Fibroblast of lung (primary cell): Measurements from ENCODE around the gene AKT1S1. TPM values are rescaled to one million over a fixed set of nuclear protein-coding genes. Genes with fewer than 3 reads are reported as not detected.

ENCODE experiments used
- DNase-seq, 2 donors: peaks; one replicate each; pipeline versions ENCODE4 v3.0.0 to v3.0.0-alpha.2; 2010; ENCODE audit warnings: low read depth in 2 of 2
- H2AFZ ChIP-seq: 2 replicates; pipeline ENCODE4 v1.5.1; 2012; ENCODE audit warnings: low read length, control low read depth, inconsistent platforms
- H3K27ac ChIP-seq: 2 replicates; pipeline ENCODE4 v1.5.1; 2011; ENCODE audit warnings: low read length, control low read depth; ENCODE audit not compliant: insufficient read depth
- H3K27me3 ChIP-seq: 2 replicates; pipeline ENCODE4 v1.5.1; 2011; ENCODE audit warnings: mild to moderate bottlenecking, low read length; ENCODE audit not compliant: control insufficient read depth, insufficient read depth
- H3K36me3 ChIP-seq: 2 replicates; pipeline ENCODE4 v1.5.1; 2011; ENCODE audit warnings: low read length; ENCODE audit not compliant: control insufficient read depth, insufficient read depth
- H3K4me1 ChIP-seq: 2 replicates; pipeline ENCODE4 v1.5.1; 2011; ENCODE audit warnings: low read length; ENCODE audit not compliant: control insufficient read depth, insufficient read depth; ENCODE audit errors: extremely low read depth
- H3K4me2 ChIP-seq: 2 replicates; pipeline ENCODE4 v1.5.1; 2011; ENCODE audit warnings: low read length, control low read depth; ENCODE audit not compliant: insufficient read depth; ENCODE audit errors: extremely low read depth
- H3K4me3 ChIP-seq, 4 experiments: fragments of 200-600 bp in 1 of 4; sonication (generic) in 1 of 4; replicated peaks in 1 of 4; 2 replicates each; pipeline ENCODE4 v1.5.1; 2011 to 2016; ENCODE audit warnings: low read length in 4 of 4, low read depth in 3 of 4, mild to moderate bottlenecking in 3 of 4, control low read depth in 2 of 4, inconsistent platforms in 1 of 4, mixed read lengths in 1 of 4; ENCODE audit not compliant: insufficient read depth in 1 of 4; ENCODE audit errors: control extremely low read depth in 1 of 4
- H3K79me2 ChIP-seq: 2 replicates; pipeline ENCODE4 v1.5.1; 2012; ENCODE audit warnings: mild to moderate bottlenecking, low read length, inconsistent platforms; ENCODE audit not compliant: control insufficient read depth, insufficient read depth
- H3K9ac ChIP-seq: 2 replicates; pipeline ENCODE4 v1.5.1; 2011; ENCODE audit warnings: mild to moderate bottlenecking, low read length, control low read depth; ENCODE audit not compliant: insufficient read depth
- H3K9me3 ChIP-seq: 2 replicates; pipeline ENCODE4 v1.5.1; 2012; ENCODE audit warnings: low read depth, low read length; ENCODE audit not compliant: control insufficient read depth, insufficient read depth
- H4K20me1 ChIP-seq: 2 replicates; pipeline ENCODE4 v1.5.1; 2011; ENCODE audit warnings: low read length; ENCODE audit not compliant: control insufficient read depth, insufficient read depth; ENCODE audit errors: extremely low read depth
- CTCF ChIP-seq, 2 donors: IDR thresholded peaks in 1 of 2; conservative IDR thresholded peaks in 1 of 2; 1 replicate in 1 of 2; 2 replicates in 1 of 2; pipeline ENCODE4 v1.5.1; 2011 to 2012; ENCODE audit warnings: low read length in 2 of 2, control low read depth in 1 of 2, inconsistent platforms in 1 of 2, low read depth in 1 of 2, mild to moderate bottlenecking in 1 of 2
- EZH2 ChIP-seq: IDR thresholded peaks from 2 replicates; pipeline ENCODE4 v1.5.1; 2012; ENCODE audit warnings: low read length, control low read depth, mild to moderate bottlenecking; ENCODE audit errors: missing control alignments
- polyA plus RNA-seq, 2 donors: library from polyadenylated mRNA; depleted of rRNA in 1 of 2; stranded (reverse) in 1 of 2; unstranded in 1 of 2; fragments of >200 nt; gene quantifications; 2 replicates each; pipeline ENCODE4 v1.2.1, GENCODE V29; 2011 to 2012; ENCODE audit warnings: missing spikeins in 1 of 2
- total RNA-seq: library from RNA; depleted of rRNA; stranded (reverse); fragments of >200 nt; gene quantifications from 2 replicates; pipeline ENCODE4 v1.2.1, GENCODE V29; 2014

The AKT1S1 gene
- total and polyA plus RNA-seq, 2 donors (not counting 1 experiment from before 2014, with no cell fraction given): 12.2 to 37.4 TPM

DNA sequence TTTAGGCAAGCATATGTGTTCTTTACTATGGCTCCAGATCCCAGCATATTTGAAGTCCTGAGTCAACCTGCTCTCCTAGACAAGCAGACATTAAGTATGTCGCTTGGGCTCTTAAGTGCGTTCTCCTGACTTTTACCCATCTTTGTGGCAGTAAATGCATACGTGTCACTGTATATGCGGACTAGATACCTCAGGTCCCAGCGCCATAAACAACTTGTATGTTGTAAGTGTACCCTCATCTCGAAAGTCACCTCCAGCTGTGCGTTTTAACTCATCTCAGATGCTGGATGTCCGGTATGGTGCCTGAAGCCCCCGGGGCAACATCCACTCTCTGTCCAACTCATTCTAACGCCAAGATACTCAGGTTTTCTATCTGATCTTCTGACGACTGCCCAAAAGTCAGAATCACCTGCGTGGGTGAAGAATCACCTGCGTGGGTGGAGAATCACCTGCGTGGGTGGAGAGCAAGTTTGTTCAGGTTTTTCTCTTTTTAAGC is 24.5 kb downstream of the AKT1S1 start:
- Histone ChIP-seq H3K9ac (no peak overlapping the region), H4K20me1 (peaks cover 2% of the 10 kb centered on the region), H3K36me3 (peaks cover 15% of the 10 kb centered on the region), H3K4me3 (peak overlapping the region; percentile 60 to 94 (median 74)), H3K9me3 (no peaks in the 10 kb centered on the region), H3K27me3 (no peaks in the 10 kb centered on the region), H3K4me2 (peak overlapping the region; percentile 100), H3K27ac (no peak overlapping the region), H2AFZ (no peak overlapping the region), H3K4me1 (peaks cover 10% of the 10 kb centered on the region), H3K79me2 (peaks cover 25% of the 10 kb centered on the region)
- TF ChIP-seq EZH2 (no peak), CTCF (conservative IDR thresholded peaks at IDR 0.05 in 1 of 2, IDR thresholded peaks at IDR 0.05 in 1 of 2; ENCODE audit: low read depth in 1 of 2, low read length in 2 of 2) (no peak)
- no peak for DNase-seq

- peak in 1 of 2 donors; percentile 55 for DNase-seq
- H4K20me1 ChIP-seq: peaks cover 2% of the 10 kb centered on the region
- no peak overlapping the region for H3K27ac ChIP-seq
- H3K4me1 ChIP-seq: peaks cover 10% of the 10 kb centered on the region
- H2AFZ ChIP-seq: no peak overlapping the region
- H3K9me3 ChIP-seq: no peaks in the 10 kb centered on the region
- H3K27me3 ChIP-seq: no peaks in the 10 kb centered on the region
- peak overlapping the region; percentile 60 to 94 (median 74) for H3K4me3 ChIP-seq
- TF ChIP-seq EZH2 (no peak), CTCF (conservative IDR thresholded peaks at IDR 0.05 in 1 of 2, IDR thresholded peaks at IDR 0.05 in 1 of 2; ENCODE audit: low read depth in 1 of 2, low read length in 2 of 2) (no peak)
- peaks cover 9% of the 10 kb centered on the region for H3K36me3 ChIP-seq
- peaks cover 25% of the 10 kb centered on the region for H3K79me2 ChIP-seq
- H3K9ac ChIP-seq: peak overlapping the region; percentile 94
- H3K4me2 ChIP-seq: peak overlapping the region; percentile 100
Measured at GRCh38 chr19:49851456-49852259, 25.5 kb downstream of the AKT1S1 start.

DNA sequence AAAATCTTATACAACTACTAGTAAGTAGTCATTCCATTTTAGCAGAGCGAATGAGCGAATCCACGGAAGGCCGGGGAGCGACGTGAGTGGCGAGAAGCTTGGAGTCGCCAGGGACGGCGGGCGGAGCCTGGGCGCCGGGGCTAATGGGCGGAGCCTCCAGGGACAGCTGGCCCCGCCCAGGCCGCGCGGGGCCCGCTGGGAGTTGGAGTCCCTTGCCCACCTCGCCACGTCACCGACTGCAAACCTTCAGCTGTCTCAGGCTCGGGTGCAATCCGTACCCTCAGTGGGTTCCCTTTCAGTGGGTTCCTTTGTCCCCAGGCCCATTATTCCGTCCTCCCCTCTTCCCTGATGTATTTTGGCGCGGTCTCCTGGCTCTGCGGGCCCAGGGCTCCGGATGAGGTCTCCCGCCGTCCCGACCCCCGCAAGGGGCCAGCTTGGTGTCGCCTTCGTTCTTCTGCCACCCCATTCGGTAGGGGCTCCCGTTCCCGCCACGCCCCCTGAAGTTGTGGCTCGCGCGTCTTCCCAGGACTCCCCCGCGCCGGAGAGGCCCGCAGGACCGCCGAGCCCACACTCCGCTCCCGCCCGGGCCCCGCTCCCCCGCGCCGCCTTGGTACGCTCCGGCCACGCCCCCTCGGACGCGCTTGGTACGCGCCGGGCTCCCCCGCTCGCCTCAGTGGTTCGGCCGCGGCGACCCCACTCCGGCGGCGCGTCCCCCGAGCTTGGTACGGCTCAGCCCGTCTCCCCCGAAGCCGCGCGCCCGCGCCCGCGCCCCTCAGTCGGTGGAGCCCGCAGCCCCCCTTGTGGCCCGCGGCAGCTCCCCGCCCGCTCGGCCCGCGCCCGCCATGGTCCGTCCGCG is 26.4 kb downstream of the AKT1S1 start, which contains the start of gene PTOV1:
Gene PTOV1 (plus strand): TSS at position 673 of the 856 bp plus-strand sequence.
- H3K4me2 ChIP-seq: peak within 1 kb of the TSS; percentile 100
- H3K27me3 ChIP-seq: no peaks in the 10 kb centered on the region
- peak within 1 kb of the TSS; percentile 64 to 94 (median 74) for H3K4me3 ChIP-seq
- H3K4me1 ChIP-seq: peaks cover 10% of the 10 kb centered on the region
- peaks cover 2% of the 10 kb centered on the region for H4K20me1 ChIP-seq
- peak within 1 kb of the TSS; percentile 95 for H3K27ac ChIP-seq
- peak; percentile 86 to 92 for DNase-seq
- no peaks in the 10 kb centered on the region for H3K9me3 ChIP-seq
- TF ChIP-seq EZH2 (no peak), CTCF (conservative IDR thresholded peaks at IDR 0.05 in 1 of 2, IDR thresholded peaks at IDR 0.05 in 1 of 2; ENCODE audit: low read depth in 1 of 2, low read length in 2 of 2) (no peak)
- H2AFZ ChIP-seq: peak within 1 kb of the TSS; percentile 9
- H3K36me3 ChIP-seq: peaks cover 7% of the 10 kb centered on the region
- peak within 1 kb of the TSS; percentile 94 for H3K9ac ChIP-seq
- peaks cover 25% of the 10 kb centered on the region for H3K79me2 ChIP-seq
